IPS DF 6.9 (cell line): ENCODE data around the gene CDH4.

Experiments used
- DNase-seq: peaks from one replicate; pipeline ENCODE4 v3.0.0-alpha.2; 2013; ENCODE audit warnings: low read depth, low spot score
- H3K27ac ChIP-seq: one replicate; pipeline ENCODE4 v1.5.1; 2013; ENCODE audit warnings: low read length, control low read depth
- H3K27me3 ChIP-seq: 2 replicates; pipeline ENCODE4 v1.6.1; 2013; ENCODE audit warnings: mild to moderate bottlenecking, low read length; ENCODE audit not compliant: control insufficient read depth, insufficient read depth
- H3K36me3 ChIP-seq: 2 replicates; pipeline ENCODE4 v1.6.1; 2013; ENCODE audit warnings: low read length; ENCODE audit not compliant: control insufficient read depth, insufficient read depth
- H3K4me1 ChIP-seq: 2 replicates; pipeline ENCODE4 v1.6.1; 2013; ENCODE audit warnings: low read length; ENCODE audit not compliant: control insufficient read depth, insufficient read depth
- H3K4me3 ChIP-seq: 2 replicates; pipeline ENCODE4 v1.5.1; 2013; ENCODE audit warnings: mild to moderate bottlenecking, low read length
- H3K9me3 ChIP-seq: 2 replicates; pipeline ENCODE4 v1.6.1; 2013; ENCODE audit warnings: low read length, inconsistent platforms; ENCODE audit not compliant: control insufficient read depth, insufficient read depth
- WGBS: extraction: QIAGEN DNeasy Blood & Tissue Kit; methylation state at CpG from one replicate; pipeline ENCODE4 v1.1.7; 2013; ENCODE audit warnings: mixed read lengths, missing lambda C conversion rate; ENCODE audit not compliant: insufficient read length, insufficient coverage; 5-methylcytosine and 5-hydroxymethylcytosine counted together

The CDH4 gene

DNA sequence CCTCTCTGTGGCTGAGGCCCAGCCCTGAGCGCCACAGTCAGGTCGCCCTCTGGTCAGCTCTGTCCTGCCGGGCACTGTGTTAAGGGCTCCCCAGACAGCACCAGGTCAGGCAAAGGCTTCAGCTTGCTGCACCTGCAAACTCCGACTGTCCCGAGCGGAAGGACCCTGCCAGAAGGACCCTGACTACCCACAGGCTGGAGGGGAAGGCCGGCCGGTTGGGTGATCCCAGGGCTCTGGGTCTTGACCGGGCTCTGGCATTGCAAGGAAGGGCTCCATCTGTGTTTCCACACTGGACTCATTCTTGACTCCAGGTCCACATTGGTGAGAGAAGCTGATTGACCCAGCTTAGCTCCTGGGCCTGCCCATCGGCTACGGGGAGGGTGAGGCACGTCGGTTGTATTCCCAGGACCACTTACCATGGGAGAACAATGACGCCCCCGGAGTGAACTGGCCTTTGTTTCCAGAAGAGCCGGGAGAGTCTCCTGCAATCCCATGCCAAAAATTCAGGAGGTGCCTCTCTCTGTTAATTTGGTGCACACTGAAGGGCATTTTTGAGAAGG, 583.8 kb downstream of the CDH4 start:
- no peaks in the 10 kb centered on the region; the same call in 1 of the 2 replicates for H3K27me3 ChIP-seq
- no peak for DNase-seq
- H3K4me1 ChIP-seq, result no peaks in the 10 kb centered on the region; the same call in 1 of the 2 replicates
- no peaks in the 10 kb centered on the region for H3K36me3 ChIP-seq
- H3K4me3 ChIP-seq, result no peak overlapping the region
- no CpG with 5 or more reads among the region's 16 CpGs for WGBS
- no peak overlapping the region for H3K27ac ChIP-seq
- no peaks in the 10 kb centered on the region for H3K9me3 ChIP-seq

DNA sequence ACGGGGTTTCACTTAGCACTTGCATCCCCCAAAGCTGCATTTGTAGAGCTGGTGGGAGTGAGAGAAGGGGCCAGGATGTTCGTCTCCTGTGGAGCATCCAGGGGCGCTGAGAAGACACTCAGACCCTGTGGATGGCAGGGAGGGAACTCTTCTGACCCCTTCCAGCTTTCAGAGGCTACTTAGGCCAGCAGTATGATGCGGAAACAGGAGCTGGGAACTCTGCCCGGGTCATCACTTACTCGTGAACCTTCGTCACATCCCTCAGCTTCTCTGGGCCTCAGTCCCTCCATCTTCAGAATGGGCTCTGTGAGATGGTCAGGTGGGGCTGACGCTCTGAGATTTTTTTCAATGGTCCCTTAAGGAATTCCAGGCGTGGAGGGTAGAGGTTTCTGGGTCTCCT, 585.1 kb downstream of the CDH4 start:
- Histone ChIP-seq H3K4me1 (no peaks in the 10 kb centered on the region; the same call in 1 of the 2 replicates), H3K9me3 (no peaks in the 10 kb centered on the region), H3K36me3 (no peaks in the 10 kb centered on the region), H3K4me3 (no peak overlapping the region), H3K27ac (no peak overlapping the region), H3K27me3 (no peaks in the 10 kb centered on the region; the same call in 1 of the 2 replicates)
- WGBS, result no CpG with 5 or more reads among the region's 9 CpGs
- DNase-seq, result no peak

DNA sequence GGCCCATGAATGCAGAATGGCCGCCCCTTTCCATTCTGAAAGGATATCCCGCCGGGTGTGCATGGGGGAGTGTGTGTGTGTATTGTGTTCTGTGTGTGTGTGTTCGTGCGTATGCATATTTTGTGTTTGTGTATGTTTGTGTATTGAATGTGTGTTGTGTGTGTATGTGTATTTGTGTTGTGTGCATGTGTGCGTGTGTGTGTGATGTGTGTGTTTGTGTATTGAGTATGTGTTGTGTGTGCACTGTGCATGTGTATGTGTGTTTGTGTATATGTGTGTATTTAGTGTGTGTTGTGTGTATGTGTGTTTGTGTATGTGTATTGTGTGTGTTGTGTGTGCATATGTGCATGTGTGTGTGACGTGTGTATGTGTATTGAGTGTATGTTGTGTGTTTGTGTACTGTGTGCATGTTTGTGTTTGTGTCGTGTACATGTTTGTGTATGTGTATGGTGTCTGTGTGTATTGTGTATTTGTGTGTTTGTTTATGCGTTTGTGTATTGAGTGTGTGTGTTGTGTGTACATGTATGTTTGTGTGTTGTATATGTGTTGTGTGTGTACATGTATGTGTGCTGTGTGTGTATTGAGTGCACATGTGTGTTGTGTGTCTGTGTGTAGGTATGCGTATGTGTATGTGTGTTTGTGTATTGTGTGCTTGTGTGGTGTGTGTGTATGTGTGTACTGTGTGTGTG, 587.3 kb downstream of the CDH4 start:
- Histone ChIP-seq H3K9me3 (no peaks in the 10 kb centered on the region), H3K4me1 (no peaks in the 10 kb centered on the region; the same call in 1 of the 2 replicates), H3K36me3 (no peaks in the 10 kb centered on the region), H3K27me3 (no peaks in the 10 kb centered on the region; the same call in 1 of the 2 replicates), H3K4me3 (no peak overlapping the region), H3K27ac (no peak overlapping the region)
- DNase-seq, result no peak
- 100% methylated on average over 7 of the region's 10 CpGs for WGBS

DNA sequence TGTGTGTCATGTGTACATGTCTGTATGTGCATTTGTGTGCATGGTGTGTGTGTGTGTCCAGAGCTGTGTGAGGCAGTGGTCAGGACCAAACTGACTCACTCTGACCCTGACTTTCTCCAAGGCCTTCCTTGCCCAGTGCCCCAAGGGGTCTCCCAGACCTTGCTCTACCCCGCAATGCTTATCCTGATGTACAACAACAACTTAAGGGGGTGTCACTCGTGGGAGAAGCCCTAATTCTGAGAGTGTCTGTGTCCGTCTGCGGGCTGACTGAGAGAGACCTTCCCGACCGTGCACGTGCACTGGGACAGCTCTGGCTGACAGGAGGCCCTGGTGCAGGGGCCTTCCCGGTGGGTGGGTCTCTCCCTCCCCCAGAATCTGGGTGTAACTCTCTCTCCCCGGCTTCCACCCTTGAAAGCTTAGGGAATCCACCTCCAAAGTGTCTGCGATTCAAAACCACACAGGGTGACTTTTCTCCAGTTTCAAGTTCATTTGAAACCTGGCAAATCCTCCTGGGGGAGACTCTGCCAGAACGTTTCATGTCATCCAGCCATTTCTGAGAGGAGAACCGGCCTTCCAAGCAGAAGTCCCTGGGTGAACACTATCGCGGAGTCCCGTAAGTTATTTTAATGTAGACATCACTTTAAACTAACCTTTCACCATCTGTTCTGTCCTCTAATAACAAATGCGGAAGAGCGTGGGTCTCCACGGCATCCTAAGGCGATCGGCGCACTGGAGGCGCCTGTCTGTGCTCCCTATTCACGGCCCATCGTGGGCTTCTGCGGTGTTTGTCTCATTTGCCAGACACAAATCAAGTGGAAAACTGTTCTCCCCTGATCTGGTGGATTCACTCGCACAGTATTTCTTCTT, 588.1 kb downstream of the CDH4 start:
- no CpG with 5 or more reads among the region's 26 CpGs for WGBS

DNA sequence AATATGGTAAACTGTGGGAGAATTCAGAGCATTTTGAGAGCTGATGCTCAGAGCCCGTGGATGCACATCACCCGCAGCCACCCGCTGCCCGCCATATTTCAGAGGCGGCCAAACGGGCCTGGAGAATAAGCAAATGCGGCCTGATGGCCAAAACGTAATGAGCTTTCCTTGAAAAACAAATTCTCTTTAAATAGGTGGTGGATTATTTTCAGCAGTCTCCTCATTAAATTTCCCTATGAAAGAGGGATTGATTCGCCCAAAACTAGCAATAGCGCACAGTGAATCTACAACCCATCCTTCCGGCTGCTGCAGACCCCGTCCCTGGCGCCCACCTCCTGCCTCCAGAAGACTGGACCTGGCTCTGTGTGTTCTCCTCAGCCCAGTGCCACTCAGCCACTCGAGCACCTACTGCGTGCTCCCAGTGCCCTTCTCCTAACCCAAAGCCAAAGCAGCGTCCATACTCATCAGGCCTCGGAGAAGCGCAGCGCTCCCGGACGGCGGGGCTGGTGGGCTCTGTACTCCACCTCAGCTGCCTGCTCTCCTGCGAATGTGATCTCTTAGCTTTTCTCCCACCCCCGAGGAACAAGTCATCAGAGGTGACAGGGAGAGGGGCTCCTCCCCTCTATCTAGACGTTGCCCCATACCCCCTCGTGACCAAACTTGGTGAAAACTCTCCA, 588.9 kb downstream of the CDH4 start:
- Histone ChIP-seq H3K36me3 (no peaks in the 10 kb centered on the region), H3K4me3 (no peak overlapping the region), H3K27me3 (no peaks in the 10 kb centered on the region; the same call in 1 of the 2 replicates), H3K27ac (no peak overlapping the region), H3K9me3 (no peaks in the 10 kb centered on the region), H3K4me1 (no peaks in the 10 kb centered on the region)
- no peak for DNase-seq
- no CpG with 5 or more reads among the region's 26 CpGs for WGBS

More for the DNA sequence above, 588.1 kb downstream of the CDH4 start:
- no peaks in the 10 kb centered on the region; the same call in 1 of the 2 replicates for H3K27me3 ChIP-seq
- no peak overlapping the region for H3K27ac ChIP-seq
- H3K4me3 ChIP-seq, result no peak overlapping the region
- DNase-seq, result no peak
- no peaks in the 10 kb centered on the region for H3K9me3 ChIP-seq
- no peaks in the 10 kb centered on the region; the same call in 1 of the 2 replicates for H3K4me1 ChIP-seq
- H3K36me3 ChIP-seq, result no peaks in the 10 kb centered on the region

DNA sequence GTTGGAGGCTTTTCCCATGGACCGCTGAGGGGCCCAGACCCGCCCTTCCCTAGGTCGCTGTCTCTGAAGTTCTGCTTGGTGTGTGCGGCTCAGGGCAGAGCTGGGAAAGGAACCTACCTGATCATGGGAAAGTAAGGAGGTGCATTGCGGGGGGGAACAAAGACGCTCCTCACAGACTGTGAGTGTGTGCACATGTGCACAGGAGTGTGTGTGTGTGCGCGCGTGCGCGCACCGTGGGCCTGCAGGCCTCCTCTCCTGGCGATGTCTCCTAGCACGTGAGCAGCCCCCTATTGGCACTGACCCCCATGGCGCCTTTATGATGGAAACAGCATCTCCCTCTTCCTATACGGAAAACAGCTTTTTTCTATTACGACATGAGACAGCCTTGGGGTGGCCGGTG, 589.5 kb downstream of the CDH4 start:
- WGBS, result no CpG with 5 or more reads among the region's 18 CpGs
- DNase-seq, result no peak
- H3K4me3 ChIP-seq, result no peak overlapping the region
- H3K27ac ChIP-seq, result no peak overlapping the region
- H3K9me3 ChIP-seq, result no peaks in the 10 kb centered on the region
- H3K36me3 ChIP-seq, result no peaks in the 10 kb centered on the region
- no peaks in the 10 kb centered on the region for H3K4me1 ChIP-seq
- no peaks in the 10 kb centered on the region; the same call in 1 of the 2 replicates for H3K27me3 ChIP-seq

DNA sequence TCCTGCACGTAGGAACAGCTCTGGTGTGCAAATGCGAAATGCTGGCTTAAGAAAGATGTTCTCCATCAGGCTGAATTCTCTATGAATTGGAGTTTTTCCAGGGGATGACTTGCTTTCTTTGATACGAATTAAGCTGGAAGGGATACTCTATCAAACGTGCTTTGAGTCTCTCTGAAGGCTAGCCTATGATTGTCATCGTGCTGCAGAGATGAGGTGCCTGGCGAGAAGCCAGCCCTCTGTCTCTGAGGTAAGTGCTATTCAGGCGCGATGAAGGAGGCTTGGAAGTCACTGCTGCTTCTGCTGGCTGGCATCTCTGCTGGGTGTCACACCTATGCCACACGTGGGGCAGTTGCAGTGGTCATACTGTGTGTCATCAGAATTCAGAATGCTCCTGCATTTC, 589.9 kb downstream of the CDH4 start:
- WGBS, result no CpG with 5 or more reads among the region's 9 CpGs
- H3K27ac ChIP-seq, result no peak overlapping the region
- no peaks in the 10 kb centered on the region for H3K4me1 ChIP-seq
- no peak overlapping the region for H3K4me3 ChIP-seq
- no peaks in the 10 kb centered on the region for H3K9me3 ChIP-seq
- H3K36me3 ChIP-seq, result no peaks in the 10 kb centered on the region
- H3K27me3 ChIP-seq, result no peaks in the 10 kb centered on the region; the same call in 1 of the 2 replicates
- DNase-seq, result no peak

DNA sequence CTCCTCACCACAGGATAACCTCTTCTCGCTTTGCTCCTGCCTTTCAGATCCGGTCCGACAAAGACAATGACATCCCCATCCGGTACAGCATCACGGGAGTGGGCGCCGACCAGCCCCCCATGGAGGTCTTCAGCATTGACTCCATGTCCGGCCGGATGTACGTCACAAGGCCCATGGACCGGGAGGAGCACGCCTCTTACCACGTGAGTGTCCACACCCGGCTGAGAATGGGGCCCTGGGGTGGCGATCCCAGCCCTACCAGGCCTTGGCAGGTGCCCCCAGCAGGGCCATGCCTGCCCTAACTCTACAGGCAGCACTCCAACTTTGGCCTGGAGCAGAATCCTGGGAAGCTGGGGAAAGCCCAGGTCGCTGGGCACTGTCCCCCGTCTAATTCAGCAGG, 592.6 kb downstream of the CDH4 start:
- H3K27ac ChIP-seq, result no peak overlapping the region
- no peaks in the 10 kb centered on the region; the same call in 1 of the 2 replicates for H3K27me3 ChIP-seq
- no CpG with 5 or more reads among the region's 17 CpGs for WGBS
- no peaks in the 10 kb centered on the region for H3K4me1 ChIP-seq
- DNase-seq, result no peak
- no peaks in the 10 kb centered on the region for H3K9me3 ChIP-seq
- no peaks in the 10 kb centered on the region for H3K36me3 ChIP-seq
- no peak overlapping the region for H3K4me3 ChIP-seq

DNA sequence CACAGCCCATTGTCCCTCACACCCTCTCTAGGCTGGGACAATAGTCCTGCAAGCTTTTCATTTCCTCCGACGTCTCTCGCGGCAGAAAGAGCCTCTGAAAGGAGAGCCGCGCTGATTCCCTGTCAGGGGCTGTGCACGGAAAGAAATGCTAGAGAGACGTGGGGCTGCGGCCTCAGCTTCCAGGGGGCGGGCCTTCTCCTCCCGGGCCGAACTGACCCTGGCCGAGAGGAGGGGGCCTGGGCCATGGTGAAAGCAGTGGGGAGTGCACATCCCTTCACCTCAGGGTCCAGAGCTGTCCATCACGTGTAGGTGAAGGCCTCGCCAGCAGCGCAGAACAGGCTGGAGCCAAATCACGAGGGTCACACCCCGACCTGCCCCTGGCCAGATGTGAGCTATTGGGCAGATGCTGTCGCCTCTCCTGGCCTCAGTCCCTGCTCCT, 593.2 kb downstream of the CDH4 start:
- no CpG with 5 or more reads among the region's 19 CpGs for WGBS
- Histone ChIP-seq H3K27me3 (no peaks in the 10 kb centered on the region), H3K27ac (no peak overlapping the region), H3K36me3 (no peaks in the 10 kb centered on the region), H3K4me1 (no peaks in the 10 kb centered on the region), H3K9me3 (no peaks in the 10 kb centered on the region), H3K4me3 (no peak overlapping the region)
- no peak for DNase-seq

DNA sequence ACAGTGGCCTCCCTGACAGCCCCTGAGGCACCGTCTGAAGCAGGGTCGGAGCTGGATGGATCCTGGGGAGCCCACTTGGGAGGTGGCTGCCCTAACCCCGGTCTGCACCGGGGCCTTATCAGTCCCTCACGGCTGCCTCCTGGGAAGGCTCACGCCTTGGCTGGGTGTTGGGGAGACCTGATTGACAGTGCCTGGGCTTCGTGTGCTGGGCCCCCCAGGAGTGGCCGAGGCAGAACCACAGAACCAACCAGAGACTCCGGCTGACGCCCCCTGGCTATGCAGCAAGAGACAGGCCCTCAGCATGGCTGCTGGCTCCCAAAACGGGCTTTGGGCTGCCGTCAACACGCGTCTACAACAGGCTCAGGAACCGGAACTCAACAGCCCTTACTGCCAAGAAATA, 594.0 kb downstream of the CDH4 start:
- H3K36me3 ChIP-seq, result no peaks in the 10 kb centered on the region
- no peaks in the 10 kb centered on the region for H3K9me3 ChIP-seq
- WGBS, result no CpG with 5 or more reads among the region's 15 CpGs
- DNase-seq, result no peak
- H3K4me1 ChIP-seq, result no peaks in the 10 kb centered on the region
- no peaks in the 10 kb centered on the region for H3K27me3 ChIP-seq
- H3K4me3 ChIP-seq, result no peak overlapping the region
- H3K27ac ChIP-seq, result no peak overlapping the region
